Type B pancreatic cell (in vitro differentiated cells): Measurements from ENCODE around the gene SETD3. TPM values are rescaled to one million over a fixed set of nuclear protein-coding genes. Genes with fewer than 3 reads are reported as not detected.

Experiments used
- DNase-seq: peaks from one replicate; pipeline ENCODE4 v3.0.0; 2021; ENCODE audit warnings: mixed read lengths; ENCODE audit not compliant: unreplicated experiment; ENCODE audit errors: extremely low spot score
- H3K27ac Mint-ChIP-seq: 2 replicates; pipeline ENCODE4 v1.8.0; 2021; ENCODE audit warnings: mild to moderate bottlenecking, mixed read lengths
- H3K27me3 Mint-ChIP-seq: 2 replicates; pipeline ENCODE4 v1.8.0; 2021; ENCODE audit warnings: mixed read lengths
- H3K36me3 Mint-ChIP-seq: 2 replicates; pipeline ENCODE4 v1.8.0; 2021; ENCODE audit warnings: mixed read lengths
- H3K4me1 Mint-ChIP-seq: one replicate; pipeline ENCODE4 v1.8.0; 2021; ENCODE audit warnings: mixed read lengths; ENCODE audit not compliant: unreplicated experiment
- H3K4me3 Mint-ChIP-seq: 2 replicates; pipeline ENCODE4 v1.8.0; 2021; ENCODE audit warnings: mild to moderate bottlenecking, mixed read lengths
- H3K9me3 Mint-ChIP-seq: 2 replicates; pipeline ENCODE4 v1.8.0; 2021; ENCODE audit warnings: mixed read lengths
- total RNA-seq: library from RNA; stranded (reverse); gene quantifications from 2 replicates; pipeline ENCODE4 v1.2.1, GENCODE V29; 2021; ENCODE audit warnings: low replicate concordance
- TF ChIP-seq, protein P1 (sequence below): fragments of 200-600 bp; sonication (generic); conservative IDR thresholded peaks from 2 replicates; pipeline ENCODE4 v1.5.0; 2021; ENCODE audit warnings: antibody characterized with exemption, mild to moderate bottlenecking

SETD3 gene
- total RNA-seq, 1 donor from 2014 or later, result 50.2 TPM

DNA sequence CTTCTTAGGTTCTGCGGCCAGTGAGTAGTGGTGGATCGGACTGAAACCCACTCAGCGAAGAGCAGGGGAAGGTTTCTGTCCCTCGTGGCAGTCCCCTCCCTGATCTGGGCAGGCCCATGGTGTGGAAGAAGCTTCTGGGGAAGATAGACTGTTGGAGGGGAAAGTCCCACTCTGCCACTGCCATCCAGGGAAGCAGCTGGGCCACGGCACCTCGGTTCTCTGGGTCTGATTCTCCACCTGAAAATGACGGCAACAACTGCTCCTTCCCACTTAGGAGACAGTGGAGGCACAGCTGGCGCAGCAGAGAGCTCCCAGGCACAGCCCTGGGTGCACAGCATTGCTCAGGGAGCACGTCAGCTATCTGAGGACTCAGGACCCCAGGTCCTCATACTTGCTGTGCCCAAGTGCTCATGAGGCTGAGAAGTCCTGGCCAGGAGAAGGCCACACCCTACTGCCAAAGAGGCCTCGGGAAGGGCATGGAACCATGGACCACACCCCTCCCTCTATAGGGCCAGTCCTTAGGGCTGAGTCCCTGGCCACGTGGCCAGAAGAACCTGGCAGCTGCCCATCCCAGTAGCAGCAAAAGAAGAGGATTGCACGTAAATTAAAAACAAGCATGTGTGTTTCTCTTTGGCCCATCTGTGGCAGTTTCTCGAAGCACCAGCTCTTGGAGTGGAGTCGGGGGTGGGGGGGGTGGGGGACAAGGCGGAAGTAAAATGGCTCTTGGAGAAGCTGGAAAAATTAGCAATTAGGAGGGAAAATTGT is 123.3 kb downstream of the SETD3 start:
- TF ChIP-seq, protein P1, sequence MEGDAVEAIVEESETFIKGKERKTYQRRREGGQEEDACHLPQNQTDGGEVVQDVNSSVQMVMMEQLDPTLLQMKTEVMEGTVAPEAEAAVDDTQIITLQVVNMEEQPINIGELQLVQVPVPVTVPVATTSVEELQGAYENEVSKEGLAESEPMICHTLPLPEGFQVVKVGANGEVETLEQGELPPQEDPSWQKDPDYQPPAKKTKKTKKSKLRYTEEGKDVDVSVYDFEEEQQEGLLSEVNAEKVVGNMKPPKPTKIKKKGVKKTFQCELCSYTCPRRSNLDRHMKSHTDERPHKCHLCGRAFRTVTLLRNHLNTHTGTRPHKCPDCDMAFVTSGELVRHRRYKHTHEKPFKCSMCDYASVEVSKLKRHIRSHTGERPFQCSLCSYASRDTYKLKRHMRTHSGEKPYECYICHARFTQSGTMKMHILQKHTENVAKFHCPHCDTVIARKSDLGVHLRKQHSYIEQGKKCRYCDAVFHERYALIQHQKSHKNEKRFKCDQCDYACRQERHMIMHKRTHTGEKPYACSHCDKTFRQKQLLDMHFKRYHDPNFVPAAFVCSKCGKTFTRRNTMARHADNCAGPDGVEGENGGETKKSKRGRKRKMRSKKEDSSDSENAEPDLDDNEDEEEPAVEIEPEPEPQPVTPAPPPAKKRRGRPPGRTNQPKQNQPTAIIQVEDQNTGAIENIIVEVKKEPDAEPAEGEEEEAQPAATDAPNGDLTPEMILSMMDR, result no peak
- DNase-seq, result no peak
- no peaks in the 10 kb centered on the region for H3K27me3 Mint-ChIP-seq
- H3K9me3 Mint-ChIP-seq, result no peaks in the 10 kb centered on the region
- H3K36me3 Mint-ChIP-seq, result no peaks in the 10 kb centered on the region
- no peak overlapping the region for H3K4me3 Mint-ChIP-seq
- H3K27ac Mint-ChIP-seq, result no peak overlapping the region
- H3K4me1 Mint-ChIP-seq, result no peaks in the 10 kb centered on the region

DNA sequence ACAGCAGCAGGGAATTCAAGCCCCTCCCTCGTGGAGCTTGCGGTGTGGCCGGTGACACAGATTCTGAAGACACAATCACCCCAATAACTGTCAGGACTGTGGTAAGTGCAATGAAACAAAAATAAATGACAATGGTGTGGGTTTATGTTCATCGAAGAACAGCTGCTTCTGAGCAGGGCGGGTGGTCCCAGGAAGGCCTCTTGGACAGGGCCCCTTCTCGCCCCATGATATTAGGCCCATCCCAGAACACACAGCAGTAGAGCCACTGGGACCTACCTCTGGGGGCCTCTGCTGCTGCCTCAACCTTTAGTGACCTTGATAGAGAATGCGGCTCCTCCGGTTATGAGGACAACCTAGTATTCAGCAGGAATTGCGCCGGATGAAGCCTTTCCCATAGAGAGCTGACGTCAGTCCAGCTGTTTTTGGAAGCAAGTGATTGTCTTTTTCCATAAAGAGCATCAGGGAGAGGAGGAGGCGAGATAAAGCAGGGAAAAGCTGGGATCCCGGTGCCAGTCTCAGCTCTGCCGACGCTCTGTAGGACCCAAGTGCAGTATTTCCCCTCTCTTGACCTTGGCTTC is 124.5 kb downstream of the SETD3 start:
- TF ChIP-seq, protein P1, result no peak
- Mint-ChIP-seq H3K9me3 (no peaks in the 10 kb centered on the region), H3K27ac (no peak overlapping the region), H3K4me3 (no peak overlapping the region), H3K4me1 (no peaks in the 10 kb centered on the region), H3K27me3 (no peaks in the 10 kb centered on the region), H3K36me3 (no peaks in the 10 kb centered on the region)
- no peak for DNase-seq

DNA sequence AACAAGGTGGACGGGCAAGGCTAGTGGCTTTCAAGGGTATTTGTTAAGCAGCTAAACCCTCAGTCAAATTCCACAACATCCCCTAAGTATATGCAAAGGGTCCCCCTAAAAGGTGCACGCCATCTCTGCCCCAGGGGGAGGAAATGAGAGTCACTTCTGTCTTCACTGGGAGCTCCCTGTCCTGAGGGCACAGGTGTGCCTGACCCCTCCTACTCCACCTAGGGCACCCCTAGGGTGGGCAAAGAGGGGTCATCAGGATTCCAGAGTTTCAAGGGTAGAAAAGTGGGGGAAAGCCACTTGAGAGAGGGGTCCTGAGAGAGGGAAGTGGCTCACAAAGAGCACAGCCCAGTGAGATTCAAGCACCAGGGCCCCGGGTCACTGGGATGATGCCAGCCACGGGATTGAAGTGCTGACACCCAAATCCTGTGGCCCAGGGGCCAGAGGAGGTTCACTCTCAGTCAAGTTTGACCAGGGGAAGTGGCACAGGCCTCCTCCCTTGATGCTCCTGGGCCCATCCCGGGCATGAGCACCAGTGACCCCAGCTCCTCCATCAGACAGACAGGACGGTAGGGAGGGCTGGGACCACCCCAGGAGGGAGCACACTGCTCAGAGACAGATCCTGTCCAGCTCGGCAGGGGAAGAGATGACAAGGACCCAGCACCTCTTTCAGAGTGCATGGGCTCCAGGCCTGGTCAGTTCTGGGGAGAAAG is 126.3 kb downstream of the SETD3 start:
- Mint-ChIP-seq H3K4me1 (no peaks in the 10 kb centered on the region), H3K27ac (no peak overlapping the region), H3K27me3 (no peaks in the 10 kb centered on the region), H3K36me3 (no peaks in the 10 kb centered on the region), H3K9me3 (no peaks in the 10 kb centered on the region), H3K4me3 (no peak overlapping the region)
- TF ChIP-seq, protein P1, result no peak
- no peak for DNase-seq

DNA sequence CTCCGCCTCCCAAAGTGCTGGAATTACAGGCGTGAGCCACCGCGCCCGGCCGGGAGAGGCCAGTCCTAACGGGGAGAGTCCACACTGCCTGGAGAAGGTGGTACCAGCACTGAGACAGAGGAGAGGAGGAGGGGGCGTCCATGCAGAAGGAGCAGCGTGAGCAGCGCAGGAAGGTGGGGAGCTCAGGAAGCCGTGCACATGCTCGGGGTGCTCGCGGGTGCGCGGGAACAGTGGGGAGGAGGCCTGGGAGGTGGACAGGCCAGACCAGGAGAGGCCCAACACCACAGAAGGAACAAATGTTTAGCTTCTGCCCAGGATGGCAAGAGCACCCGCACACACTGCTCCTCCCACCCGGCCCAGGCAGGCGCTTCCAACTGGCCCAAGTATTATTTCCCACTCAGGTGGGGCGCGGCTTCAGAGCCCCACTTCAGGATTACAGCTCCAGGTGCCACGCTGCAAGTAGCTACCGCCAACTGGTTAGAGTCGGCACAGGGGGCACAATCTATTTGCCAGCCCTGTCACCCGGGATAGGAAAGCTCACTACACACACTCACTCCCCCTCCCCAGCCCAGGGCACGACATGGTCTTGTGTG is 127.9 kb downstream of the SETD3 start:
- TF ChIP-seq, protein P1, result no peak
- H3K36me3 Mint-ChIP-seq, result no peaks in the 10 kb centered on the region

DNA sequence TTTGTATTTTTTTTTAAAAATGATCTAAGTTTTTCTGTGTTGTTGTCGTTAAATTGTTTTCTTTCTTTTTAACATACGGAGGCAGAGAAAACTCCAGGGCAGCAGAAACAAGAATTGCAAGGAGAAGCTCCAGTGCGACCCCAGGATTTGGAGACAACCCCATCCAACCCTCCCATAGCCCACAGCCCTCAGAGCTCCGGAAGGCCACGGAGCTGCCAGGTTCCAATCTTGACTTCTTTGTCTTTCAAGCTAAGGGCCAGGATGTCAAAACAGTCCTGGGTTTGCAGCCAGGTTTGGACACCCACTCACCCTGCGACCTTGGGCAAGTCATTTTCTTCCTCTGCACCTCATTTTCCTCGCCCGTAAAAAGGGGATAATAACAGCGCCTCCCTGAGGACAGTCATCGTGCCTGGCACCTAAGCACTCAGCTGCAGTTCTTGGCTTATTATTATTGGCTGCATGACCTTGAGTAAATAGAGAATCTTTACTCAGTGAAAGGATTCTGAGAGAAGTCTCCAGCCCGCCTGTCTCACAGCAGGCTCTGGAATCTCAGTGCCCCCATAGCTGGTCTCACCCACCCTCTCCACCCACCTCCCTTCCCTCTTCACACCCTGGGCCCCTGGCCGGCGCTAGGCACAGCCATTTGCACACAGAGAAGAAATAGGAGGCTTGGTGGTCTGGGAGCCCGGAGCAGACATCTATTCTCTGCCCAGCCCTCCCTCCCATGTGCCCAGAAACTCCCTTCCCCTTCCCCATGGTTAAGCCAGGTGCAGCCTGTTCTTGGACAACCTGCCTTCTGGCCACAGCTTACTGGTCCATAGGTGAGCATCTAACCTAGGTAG is 129.3 kb downstream of the SETD3 start:
- TF ChIP-seq, protein P1, result no peak
- Mint-ChIP-seq H3K36me3 (no peaks in the 10 kb centered on the region), H3K27ac (no peak overlapping the region), H3K4me1 (peaks cover 10% of the 10 kb centered on the region), H3K4me3 (no peak overlapping the region), H3K9me3 (no peaks in the 10 kb centered on the region), H3K27me3 (no peaks in the 10 kb centered on the region)
- no peak for DNase-seq

More for the DNA sequence above, 127.9 kb downstream of the SETD3 start:
- DNase-seq, result no peak
- Mint-ChIP-seq H3K27ac (no peak overlapping the region), H3K9me3 (no peaks in the 10 kb centered on the region), H3K4me3 (no peak overlapping the region), H3K4me1 (peaks cover 2% of the 10 kb centered on the region), H3K27me3 (no peaks in the 10 kb centered on the region)
